Mesendoderm (in vitro differentiated cells): ENCODE data around the gene KRTAP4-5.
"Not testable (repeated sequence)": the region's sequence is repeated elsewhere in the genome, so short reads cannot be mapped to it uniquely, and the experiment has no call there.

Experiments
- DNase-seq: peaks from one replicate; pipeline ENCODE4 v3.0.0; 2013
- H2AK5ac ChIP-seq: 2 replicates; pipeline ENCODE4 v1.6.1; 2013; ENCODE audit warnings: low read length, inconsistent platforms
- H2BK120ac ChIP-seq: 2 replicates; pipeline ENCODE4 v1.6.1; 2013; ENCODE audit warnings: low read depth, mild to moderate bottlenecking, low read length, moderate library complexity, mixed read lengths
- H2BK15ac ChIP-seq: replicated peaks from 2 replicates; pipeline ENCODE4 v1.6.1; 2013; ENCODE audit warnings: low read depth, mild to moderate bottlenecking, moderate library complexity
- H2BK5ac ChIP-seq: 2 replicates; pipeline ENCODE4 v1.6.1; 2013; ENCODE audit warnings: low read length, inconsistent platforms
- H3K18ac ChIP-seq: 2 replicates; pipeline ENCODE4 v1.6.1; 2013; ENCODE audit warnings: mild to moderate bottlenecking, low read length, mixed read lengths
- H3K23ac ChIP-seq: one replicate; pipeline ENCODE4 v1.6.1; 2013; ENCODE audit warnings: low read length
- H3K27ac ChIP-seq: 2 replicates; pipeline ENCODE4 v1.5.1; 2013; ENCODE audit warnings: low read depth, mild to moderate bottlenecking, inconsistent platforms, low read length, moderate library complexity
- H3K27me3 ChIP-seq: 2 replicates; pipeline ENCODE4 v1.6.1; 2013; ENCODE audit warnings: low read length, control low read depth, mild to moderate bottlenecking, inconsistent platforms; ENCODE audit not compliant: insufficient read depth, poor library complexity
- H3K36me3 ChIP-seq: 2 replicates; pipeline ENCODE4 v1.6.1; 2013; ENCODE audit warnings: low read length, inconsistent platforms; ENCODE audit not compliant: control insufficient read depth, insufficient read depth
- H3K4ac ChIP-seq: one replicate; pipeline ENCODE4 v1.6.1; 2013; ENCODE audit warnings: low read depth, mild to moderate bottlenecking, low read length, moderate library complexity
- H3K4me1 ChIP-seq: 2 replicates; pipeline ENCODE4 v1.6.1; 2013; ENCODE audit warnings: low read depth, low read length, inconsistent platforms; ENCODE audit not compliant: control insufficient read depth
- H3K4me2 ChIP-seq: 2 replicates; pipeline ENCODE4 v1.6.1; 2013; ENCODE audit warnings: low read length
- H3K4me3 ChIP-seq: 2 replicates; pipeline ENCODE4 v1.5.1; 2013; ENCODE audit warnings: mild to moderate bottlenecking, low read length
- H3K56ac ChIP-seq: one replicate; pipeline ENCODE4 v1.6.1; 2013; ENCODE audit warnings: low read length
- H3K79me1 ChIP-seq: 2 replicates; pipeline ENCODE4 v1.6.1; 2013; ENCODE audit warnings: low read length, inconsistent platforms
- H3K79me2 ChIP-seq: 2 replicates; pipeline ENCODE4 v1.6.1; 2013; ENCODE audit warnings: mild to moderate bottlenecking, low read length; ENCODE audit not compliant: control insufficient read depth, insufficient read depth
- H3K9ac ChIP-seq: 2 replicates; pipeline ENCODE4 v1.6.1; 2013; ENCODE audit warnings: low read length, inconsistent platforms
- H4K5ac ChIP-seq: one replicate; pipeline ENCODE4 v1.6.1; 2013; ENCODE audit warnings: low read length
- H4K8ac ChIP-seq: one replicate; pipeline ENCODE4 v1.6.1; 2013; ENCODE audit warnings: low read depth, mild to moderate bottlenecking, control low read depth, low read length, moderate library complexity
- WGBS: extraction: QIAGEN DNeasy Blood & Tissue Kit; methylation state at CpG from one replicate; pipeline ENCODE4 v1.1.7; 2013; ENCODE audit warnings: low lambda C conversion rate, missing lambda C conversion rate; ENCODE audit not compliant: insufficient coverage; ENCODE audit errors: extremely low coverage; 5-methylcytosine and 5-hydroxymethylcytosine counted together

Gene KRTAP4-5

GRCh38 chr17:41144846-41145245 is 4.8 kb downstream of the KRTAP4-5 start:
- Histone ChIP-seq H3K79me2 (no peaks in the 10 kb centered on the region), H2BK5ac (no peak overlapping the region), H2BK120ac (no peak overlapping the region), H3K56ac (no peak overlapping the region), H3K27me3 (no peaks in the 10 kb centered on the region), H3K9ac (no peak overlapping the region), H3K4me3 (no peak overlapping the region), H2AK5ac (no peak overlapping the region), H3K4me2 (no peak overlapping the region), H3K4me1 (no peaks in the 10 kb centered on the region), H3K4ac (no peak overlapping the region), H3K18ac (no peak overlapping the region), H3K36me3 (no peaks in the 10 kb centered on the region), H4K5ac (no peak overlapping the region), H3K23ac (no peak overlapping the region), H2BK15ac (no peak overlapping the region), H3K27ac (no peak overlapping the region), H4K8ac (no peak overlapping the region), H3K79me1 (no peaks in the 10 kb centered on the region)
- no peak for DNase-seq
- WGBS = no CpG with 5 or more reads among the region's 1 CpG

- H3K4me1 ChIP-seq = no peaks in the 10 kb centered on the region
- no peaks in the 10 kb centered on the region for H3K36me3 ChIP-seq
- no peaks in the 10 kb centered on the region for H3K27me3 ChIP-seq
- H2AK5ac ChIP-seq = no peak overlapping the region
- H3K79me1 ChIP-seq = no peaks in the 10 kb centered on the region
- no peak overlapping the region for H3K27ac ChIP-seq
- H3K56ac ChIP-seq = no peak overlapping the region
- H3K18ac ChIP-seq = no peak overlapping the region
- H3K4ac ChIP-seq = no peak overlapping the region
- no peak overlapping the region for H3K4me3 ChIP-seq
- H2BK120ac ChIP-seq = no peak overlapping the region
- H4K5ac ChIP-seq = no peak overlapping the region
- no peak overlapping the region for H3K4me2 ChIP-seq
- no peak overlapping the region for H3K23ac ChIP-seq
- no peaks in the 10 kb centered on the region for H3K79me2 ChIP-seq
- no peak for DNase-seq
- H2BK15ac ChIP-seq = no peak overlapping the region
- no peak overlapping the region for H2BK5ac ChIP-seq
- no peak overlapping the region for H4K8ac ChIP-seq
- no peak overlapping the region for H3K9ac ChIP-seq
Measured at GRCh38 chr17:41141361-41141760, 8.3 kb downstream of the KRTAP4-5 start.

- Histone ChIP-seq H3K36me3 (no peaks in the 10 kb centered on the region), H2BK15ac (no peak within 1 kb of the TSS), H3K27me3 (no peaks in the 10 kb centered on the region), H4K5ac (no peak within 1 kb of the TSS), H3K18ac (no peak within 1 kb of the TSS), H2AK5ac (no peak within 1 kb of the TSS), H3K56ac (no peak within 1 kb of the TSS), H4K8ac (no peak within 1 kb of the TSS), H3K9ac (no peak within 1 kb of the TSS), H3K4me3 (no peak within 1 kb of the TSS), H2BK120ac (no peak within 1 kb of the TSS), H3K4ac (no peak within 1 kb of the TSS), H3K79me2 (no peaks in the 10 kb centered on the region), H3K27ac (no peak within 1 kb of the TSS), H2BK5ac (no peak within 1 kb of the TSS), H3K79me1 (no peaks in the 10 kb centered on the region), H3K4me2 (no peak within 1 kb of the TSS), H3K4me1 (no peaks in the 10 kb centered on the region), H3K23ac (no peak within 1 kb of the TSS)
- no CpG with 5 or more reads among the region's 6 CpGs for WGBS
- DNase-seq = peak; percentile 1
Measured at GRCh38 chr17:41140360-41141131, 9.1 kb downstream of the KRTAP4-5 start, which contains the start of gene KRTAP4-6. TSS of gene KRTAP4-6 (minus strand) at chr17:41140544. CDS start at chr17:41140487, 57 bp downstream.

- not testable (repeated sequence) for H3K27me3 ChIP-seq, H3K27ac ChIP-seq, H3K79me1 ChIP-seq, H2BK15ac ChIP-seq, H3K18ac ChIP-seq, H2BK120ac ChIP-seq, H4K8ac ChIP-seq, H3K23ac ChIP-seq, DNase-seq, H3K9ac ChIP-seq, H3K56ac ChIP-seq, H2AK5ac ChIP-seq, H3K4me2 ChIP-seq, H3K79me2 ChIP-seq, H3K4me3 ChIP-seq, H2BK5ac ChIP-seq, H3K4me1 ChIP-seq, H4K5ac ChIP-seq, H3K4ac ChIP-seq, H3K36me3 ChIP-seq
- no CpG with 5 or more reads among the region's 12 CpGs for WGBS
Measured at GRCh38 chr17:41139865-41140264, 9.8 kb downstream of the KRTAP4-5 start.

GRCh38 chr17:41133880-41134735 is 15.5 kb downstream of the KRTAP4-5 start:
- Histone ChIP-seq H3K18ac (no peak overlapping the region), H2AK5ac (no peak overlapping the region), H3K9ac (no peak overlapping the region), H3K4me1 (no peaks in the 10 kb centered on the region), H3K79me2 (no peaks in the 10 kb centered on the region), H3K4me3 (no peak overlapping the region), H3K79me1 (no peaks in the 10 kb centered on the region), H4K5ac (no peak overlapping the region), H3K27me3 (no peaks in the 10 kb centered on the region), H3K36me3 (no peaks in the 10 kb centered on the region), H3K23ac (no peak overlapping the region), H2BK120ac (no peak overlapping the region), H3K56ac (no peak overlapping the region), H3K4me2 (no peak overlapping the region), H2BK15ac (no peak overlapping the region), H3K4ac (no peak overlapping the region), H4K8ac (no peak overlapping the region), H3K27ac (no peak overlapping the region), H2BK5ac (no peak overlapping the region)
- no CpG with 5 or more reads among the region's 2 CpGs for WGBS
- no peak for DNase-seq
